PC-9 (cell line): ENCODE results near the gene ZDHHC7. TPM values are rescaled to one million over a fixed set of nuclear protein-coding genes. Genes with fewer than 3 reads are reported as not detected.

Source experiments
- BruUV-seq: library from RNA; stranded (reverse); fragments of 400-500 nt; replicated peaks from 2 replicates; lab custom pipeline; 2021; lab: Mats Ljungman, UMichigan
- CTCF ChIA-PET: fragments of 300-600 bp; sonication (Branson Sonifier 250); formaldehyde crosslinking; loops from one replicate; lab custom pipeline; 2022; ENCODE audit warnings: antibody characterized with exemption; lab: Charles Lee
- POLR2A ChIA-PET: fragments of 300-600 bp; sonication (Branson Sonifier 250); formaldehyde crosslinking; loops from one replicate; lab custom pipeline; 2022; ENCODE audit warnings: antibody characterized with exemption; ENCODE audit not compliant: unreplicated experiment; lab: Charles Lee
- DNase-seq, 2 experiments: peaks; one replicate each; pipeline versions ENCODE4 v3.0.0 to v3.0.0-alpha.2; 2015 to 2022; ENCODE audit warnings: mixed read lengths in 1 of 2
- H2AFZ ChIP-seq: fragments of 200-600 bp; sonication (generic); 2 replicates; pipeline ENCODE4 v1.8.1; 2017; ENCODE audit warnings: antibody characterized with exemption
- H3F3A ChIP-seq: fragments of 200-600 bp; sonication (generic); 2 replicates; pipeline ENCODE4 v1.8.1; 2017; ENCODE audit warnings: antibody characterized with exemption, mild to moderate bottlenecking, low read depth; ENCODE audit not compliant: insufficient read depth
- H3K27ac ChIP-seq: fragments of 200-600 bp; sonication (generic); 2 replicates; pipeline ENCODE4 v1.6.1; 2016; ENCODE audit warnings: mixed run types
- H3K27me3 ChIP-seq: fragments of 200-600 bp; sonication (generic); 2 replicates; pipeline ENCODE4 v1.6.1; 2016; ENCODE audit warnings: low read depth, mixed run types; ENCODE audit not compliant: insufficient read depth
- H3K36me3 ChIP-seq: fragments of 200-600 bp; sonication (generic); 2 replicates; pipeline ENCODE4 v1.6.1; 2016; ENCODE audit warnings: low read depth, mixed run types
- H3K4me1 ChIP-seq: fragments of 200-600 bp; sonication (generic); replicated peaks from 2 replicates; pipeline ENCODE4 v1.6.1; 2016; ENCODE audit warnings: mixed run types; ENCODE audit not compliant: insufficient read depth
- H3K4me2 ChIP-seq: fragments of 200-600 bp; sonication (generic); 2 replicates; pipeline ENCODE4 v1.6.1; 2017; ENCODE audit warnings: mixed run types
- H3K4me3 ChIP-seq: fragments of 200-600 bp; sonication (generic); 2 replicates; pipeline ENCODE4 v1.6.1; 2016; ENCODE audit warnings: mixed run types
- H3K79me2 ChIP-seq: fragments of 200-600 bp; sonication (generic); 2 replicates; pipeline ENCODE4 v1.6.1; 2017; ENCODE audit warnings: low read depth, mixed run types
- H3K9me2 ChIP-seq: fragments of 200-600 bp; sonication (generic); 2 replicates; pipeline ENCODE4 v1.8.1; 2017; ENCODE audit warnings: mild to moderate bottlenecking; ENCODE audit not compliant: insufficient read depth
- H3K9me3 ChIP-seq: fragments of 200-600 bp; sonication (generic); 2 replicates; pipeline ENCODE4 v1.8.1; 2016; ENCODE audit warnings: low read depth; ENCODE audit not compliant: insufficient read depth
- H4K20me1 ChIP-seq: fragments of 200-600 bp; sonication (generic); 2 replicates; pipeline ENCODE4 v1.8.1; 2017; ENCODE audit not compliant: insufficient read depth
- CTCF ChIP-seq: fragments of 200-600 bp; sonication (generic); conservative IDR thresholded peaks from 2 replicates; pipeline ENCODE4 v1.6.1; 2017; ENCODE audit warnings: mixed run types, antibody characterized with exemption, mild to moderate bottlenecking, moderate library complexity
- EZH2 ChIP-seq: fragments of 200-600 bp; sonication (generic); IDR thresholded peaks from 2 replicates; pipeline ENCODE4 v1.8.0; 2017; ENCODE audit warnings: antibody characterized with exemption, low read depth
- intact Hi-C: fragments of 100-400 bp; cut with micrococcal nuclease; formaldehyde crosslinking; loops from one replicate; pipeline ENCODE4 v1.10.0; 2022; ENCODE audit not compliant: unreplicated experiment
- total RNA-seq: library from RNA; stranded (reverse); gene quantifications from 2 replicates; pipeline ENCODE4 v1.2.3, GENCODE V29; 2021

ZDHHC7 gene
- total RNA-seq, 1 experiment from 2014 or later = 79.3 TPM

DNA sequence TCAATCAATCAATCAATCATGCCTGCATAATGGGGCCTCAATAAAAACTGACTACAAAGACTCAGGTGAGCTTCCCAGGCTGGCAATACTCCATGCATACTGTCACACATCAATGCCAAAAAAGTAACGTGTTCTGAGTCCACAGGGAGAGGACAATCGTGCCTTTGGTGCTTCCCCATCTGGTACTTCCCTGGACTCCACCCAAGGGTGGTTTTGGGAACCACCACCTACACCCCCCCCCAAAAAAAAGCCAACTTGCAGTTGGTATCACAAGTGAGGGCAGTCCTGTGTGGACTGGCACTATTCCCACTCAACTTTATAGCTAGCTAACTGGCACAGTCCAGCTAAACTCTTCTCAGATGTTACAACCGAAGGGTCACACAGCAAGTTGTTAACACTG is 3.1 kb downstream of the ZDHHC7 start:
- Histone ChIP-seq H3K27me3 (no peaks in the 10 kb centered on the region), H3K4me2 (no peak overlapping the region), H3K4me1 (peaks cover 44% of the 10 kb centered on the region), H3K79me2 (peaks cover 77% of the 10 kb centered on the region), H3K9me2 (no peaks in the 10 kb centered on the region), H3K9me3 (no peaks in the 10 kb centered on the region), H4K20me1 (0 out of 2 replicates have a peak, but pooled peaks cover 3% of the 10 kb centered on the region), H2AFZ (no peak overlapping the region), H3F3A (peaks cover 8% of the 10 kb centered on the region; the same call in 1 of the 2 replicates), H3K4me3 (no peak overlapping the region), H3K27ac (no peak overlapping the region), H3K36me3 (0 out of 2 replicates have a peak, but pooled peaks cover 6% of the 10 kb centered on the region)
- intact Hi-C loops = no loop called here
- no peak for DNase-seq
- no peak for TF ChIP-seq CTCF
- TF ChIP-seq EZH2 = no peak
- ChIA-PET POLR2A (no interaction called here), CTCF (interaction anchor here (0.5 to 0.7 kb wide), 2 partner anchors 37 to 271 kb away, joined by 3 to 4 read pairs; no protein-coding TSS in a partner anchor)
- no TSS peak for BruUV-seq

DNA sequence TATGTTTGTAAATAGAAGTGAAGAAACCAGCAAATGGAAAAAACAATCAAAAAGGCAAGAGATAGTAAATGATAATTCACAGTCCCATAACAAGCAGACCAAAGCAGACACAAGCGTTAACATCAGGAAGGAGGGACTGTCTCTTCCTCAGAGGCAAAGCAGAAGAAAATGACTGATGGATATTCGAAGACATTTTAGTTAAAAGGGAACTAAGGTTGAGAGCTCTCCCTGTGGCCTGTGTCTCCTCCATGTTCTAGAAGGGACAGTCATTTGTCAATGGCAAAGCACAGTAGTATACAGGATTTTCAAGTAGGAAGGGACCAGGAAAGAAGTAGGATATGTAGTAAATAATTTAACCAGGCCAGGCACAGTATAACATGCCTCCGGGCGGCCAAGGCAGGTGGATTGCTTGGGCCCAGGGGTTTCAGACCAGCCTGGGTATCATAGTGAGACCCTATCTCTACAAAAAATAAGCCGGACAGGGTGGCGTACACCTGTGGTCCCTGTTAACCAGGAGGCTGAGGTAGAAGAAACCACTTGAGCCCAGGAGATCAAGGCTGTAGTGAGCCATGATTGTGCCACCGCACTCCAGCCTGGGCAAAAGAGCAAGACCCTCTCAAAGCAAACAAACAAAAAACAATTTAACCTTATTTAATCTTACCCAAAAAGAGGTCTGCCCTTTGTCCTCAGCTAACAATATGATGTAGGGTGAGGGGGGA is 3.7 kb downstream of the ZDHHC7 start:
- Histone ChIP-seq H3F3A (peaks cover 8% of the 10 kb centered on the region; the same call in 1 of the 2 replicates), H3K9me3 (no peaks in the 10 kb centered on the region), H3K36me3 (0 out of 2 replicates have a peak, but pooled peaks cover 6% of the 10 kb centered on the region), H3K4me2 (no peak overlapping the region), H3K4me3 (no peak overlapping the region), H3K27ac (no peak overlapping the region), H3K4me1 (peaks cover 44% of the 10 kb centered on the region), H3K27me3 (no peaks in the 10 kb centered on the region), H3K9me2 (no peaks in the 10 kb centered on the region), H3K79me2 (peaks cover 83% of the 10 kb centered on the region), H2AFZ (no peak overlapping the region), H4K20me1 (0 out of 2 replicates have a peak, but pooled peaks cover 3% of the 10 kb centered on the region)
- POLR2A ChIA-PET = no interaction called here
- CTCF ChIA-PET = interaction anchor here (0.7 kb wide), 1 partner anchor 37 kb away, joined by 3 read pairs; no protein-coding TSS in a partner anchor
- intact Hi-C loops = no loop called here
- no peak for DNase-seq
- no TSS peak for BruUV-seq
- TF ChIP-seq CTCF = no peak
- TF ChIP-seq EZH2 = no peak

DNA sequence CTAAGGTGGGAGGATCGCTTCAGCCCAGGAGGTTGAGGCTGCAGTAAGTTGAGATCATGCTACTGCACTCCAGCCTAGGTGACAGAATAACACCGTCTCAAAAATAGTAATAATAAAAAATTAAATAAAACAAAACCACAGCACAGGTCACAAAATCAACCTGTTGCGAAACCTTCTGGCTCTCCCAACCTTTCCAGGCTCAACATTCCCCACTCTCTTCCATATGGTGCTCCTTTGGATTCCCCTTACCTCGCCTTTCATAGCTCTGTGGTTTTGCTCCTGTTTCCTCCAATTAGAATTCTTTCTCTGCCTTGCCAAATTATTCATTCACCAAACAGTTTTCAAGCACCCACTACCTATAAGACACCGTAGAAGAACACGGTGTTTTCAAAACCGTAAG is 4.7 kb downstream of the ZDHHC7 start:
- no peak overlapping the region for H3K27ac ChIP-seq
- BruUV-seq = no TSS peak
- ChIA-PET CTCF (interaction anchor here (1.0 kb wide), 1 partner anchor 80 kb away, joined by 3 read pairs; no protein-coding TSS in a partner anchor), POLR2A (no interaction called here)
- no peaks in the 10 kb centered on the region for H3K27me3 ChIP-seq
- 0 out of 2 replicates have a peak, but pooled peaks cover 3% of the 10 kb centered on the region for H4K20me1 ChIP-seq
- peaks cover 43% of the 10 kb centered on the region for H3K4me1 ChIP-seq
- no peak for TF ChIP-seq CTCF
- no peak for TF ChIP-seq EZH2
- no peaks in the 10 kb centered on the region for H3K9me3 ChIP-seq
- peaks cover 12% of the 10 kb centered on the region; the same call in 1 of the 2 replicates for H3F3A ChIP-seq
- intact Hi-C loops = no loop called here
- H3K79me2 ChIP-seq = peaks cover 93% of the 10 kb centered on the region
- no peak overlapping the region for H3K4me3 ChIP-seq
- H3K4me2 ChIP-seq = no peak overlapping the region
- H2AFZ ChIP-seq = no peak overlapping the region
- no peak for DNase-seq
- H3K9me2 ChIP-seq = no peaks in the 10 kb centered on the region
- H3K36me3 ChIP-seq = 0 out of 2 replicates have a peak, but pooled peaks cover 6% of the 10 kb centered on the region
